Glomerular visceral epithelial cell (primary cell): ENCODE measurements around the gene MTG2.

Experiments used
- DNase-seq: peaks from one replicate; pipeline ENCODE4 v3.0.0-alpha.2; 2016; ENCODE audit errors: extremely low spot score

The MTG2 gene, protein sequence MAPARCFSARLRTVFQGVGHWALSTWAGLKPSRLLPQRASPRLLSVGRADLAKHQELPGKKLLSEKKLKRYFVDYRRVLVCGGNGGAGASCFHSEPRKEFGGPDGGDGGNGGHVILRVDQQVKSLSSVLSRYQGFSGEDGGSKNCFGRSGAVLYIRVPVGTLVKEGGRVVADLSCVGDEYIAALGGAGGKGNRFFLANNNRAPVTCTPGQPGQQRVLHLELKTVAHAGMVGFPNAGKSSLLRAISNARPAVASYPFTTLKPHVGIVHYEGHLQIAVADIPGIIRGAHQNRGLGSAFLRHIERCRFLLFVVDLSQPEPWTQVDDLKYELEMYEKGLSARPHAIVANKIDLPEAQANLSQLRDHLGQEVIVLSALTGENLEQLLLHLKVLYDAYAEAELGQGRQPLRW

DNA sequence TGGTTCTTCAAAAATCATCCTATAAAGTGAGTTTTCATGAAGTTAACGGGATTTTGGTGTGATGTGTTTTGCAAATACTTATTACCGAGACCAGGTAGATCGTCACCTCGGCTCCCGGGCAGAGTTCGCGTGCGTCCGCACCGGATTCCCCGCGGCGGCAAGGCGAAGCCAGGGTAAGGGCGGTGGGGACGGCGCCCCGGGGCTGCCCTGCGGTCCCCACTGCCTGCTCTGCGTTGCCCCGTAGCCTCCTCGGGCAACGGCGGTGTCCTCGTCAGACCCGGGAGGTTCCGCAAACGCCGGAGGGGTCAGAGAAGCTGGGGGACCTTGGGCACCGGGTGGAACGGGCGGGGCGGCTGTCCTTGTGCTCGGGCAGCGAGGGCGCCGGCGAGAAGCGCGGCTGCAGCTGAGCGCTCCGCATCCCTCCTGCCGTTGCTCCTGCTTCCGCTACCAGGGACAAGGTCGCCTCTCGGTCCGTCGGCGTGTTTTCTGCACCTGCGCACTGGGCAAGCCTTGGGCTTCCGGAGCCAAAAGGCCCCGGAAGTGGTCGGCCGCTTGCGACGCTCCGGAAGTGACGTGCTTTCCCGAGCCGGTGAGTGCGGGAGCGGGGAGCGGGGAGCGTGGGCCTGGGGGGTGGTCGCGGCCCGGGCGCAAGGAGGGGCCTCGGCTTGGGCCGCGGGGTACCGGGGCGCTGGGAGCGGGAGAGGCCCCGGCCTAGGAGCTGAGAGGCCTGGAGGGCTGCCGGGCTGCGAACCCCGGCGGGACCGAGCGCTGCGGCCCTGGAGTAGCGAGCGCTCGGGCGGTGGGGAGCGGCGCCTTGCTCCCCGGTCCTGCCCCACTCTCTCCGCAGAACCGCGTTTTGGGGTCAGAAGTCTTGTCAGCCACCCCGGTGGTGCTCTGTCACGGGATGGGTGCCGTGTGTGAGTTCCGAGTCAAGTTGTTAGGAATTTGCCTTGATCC is at the start of gene MTG2:
TSS of gene MTG2 (plus strand) at position 560 of the 957 bp plus-strand sequence. CDS start 10,393 bp downstream, outside the sequence.
- peak; percentile 97 for DNase-seq

- DNase-seq, result no peak
Observed at GRCh38 chr20:62133051-62133845, 49.6 kb upstream of the MTG2 start.

GRCh38 chr20:62133864-62134263 is 49.0 kb upstream of the MTG2 start:
- no peak for DNase-seq

GRCh38 chr20:62134735-62135231 is 48.0 kb upstream of the MTG2 start:
- DNase-seq, result peak; percentile 40

GRCh38 chr20:62135573-62136266 is 47.1 kb upstream of the MTG2 start:
- DNase-seq, result no peak

GRCh38 chr20:62136283-62137091 is 46.3 kb upstream of the MTG2 start:
- DNase-seq, result peak; percentile 72

DNA sequence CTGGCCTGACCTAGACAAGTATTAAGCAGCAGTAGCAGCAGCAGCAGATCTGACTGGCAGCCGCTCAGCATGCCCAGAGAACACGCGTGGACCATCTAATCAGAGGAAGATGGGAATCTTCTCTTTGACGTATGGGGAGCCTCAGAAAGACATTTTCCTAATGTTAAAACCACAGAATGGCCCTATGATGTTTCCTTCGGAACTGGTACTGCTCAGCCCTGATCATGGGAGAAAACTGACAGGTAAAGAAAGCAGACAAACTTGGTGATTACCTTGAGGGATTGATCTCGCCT is 45.8 kb upstream of the MTG2 start:
- DNase-seq, result no peak

- DNase-seq, result no peak
Observed at GRCh38 chr20:62137478-62138203, 45.2 kb upstream of the MTG2 start.

- no peak for DNase-seq
Observed at GRCh38 chr20:62138204-62138543, 44.7 kb upstream of the MTG2 start.

GRCh38 chr20:62138912-62139311 is 43.9 kb upstream of the MTG2 start:
- no peak for DNase-seq

DNA sequence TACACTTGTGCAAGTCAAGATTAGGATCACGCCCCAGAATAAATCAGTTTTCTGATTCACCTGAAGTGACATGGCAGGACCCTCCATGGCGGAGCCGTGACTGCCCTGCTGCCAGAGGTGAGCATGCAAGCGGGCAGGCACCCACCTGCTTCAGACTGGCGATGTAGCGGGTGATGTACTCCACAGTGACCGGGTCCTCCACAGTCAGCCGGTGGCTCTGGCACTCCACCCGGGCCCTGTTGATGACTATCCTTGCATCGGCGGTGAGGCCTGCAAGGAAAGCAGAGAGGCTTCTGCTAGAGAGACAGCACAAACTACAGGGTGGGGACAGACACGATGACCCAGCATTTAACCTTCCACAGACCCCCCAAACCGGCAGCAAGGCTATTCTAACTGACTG is 43.2 kb upstream of the MTG2 start:
- no peak for DNase-seq

GRCh38 chr20:62141043-62141396 is 41.8 kb upstream of the MTG2 start:
- DNase-seq, result no peak

- DNase-seq, result no peak
Observed at GRCh38 chr20:62141397-62142251, 41.2 kb upstream of the MTG2 start.

DNA sequence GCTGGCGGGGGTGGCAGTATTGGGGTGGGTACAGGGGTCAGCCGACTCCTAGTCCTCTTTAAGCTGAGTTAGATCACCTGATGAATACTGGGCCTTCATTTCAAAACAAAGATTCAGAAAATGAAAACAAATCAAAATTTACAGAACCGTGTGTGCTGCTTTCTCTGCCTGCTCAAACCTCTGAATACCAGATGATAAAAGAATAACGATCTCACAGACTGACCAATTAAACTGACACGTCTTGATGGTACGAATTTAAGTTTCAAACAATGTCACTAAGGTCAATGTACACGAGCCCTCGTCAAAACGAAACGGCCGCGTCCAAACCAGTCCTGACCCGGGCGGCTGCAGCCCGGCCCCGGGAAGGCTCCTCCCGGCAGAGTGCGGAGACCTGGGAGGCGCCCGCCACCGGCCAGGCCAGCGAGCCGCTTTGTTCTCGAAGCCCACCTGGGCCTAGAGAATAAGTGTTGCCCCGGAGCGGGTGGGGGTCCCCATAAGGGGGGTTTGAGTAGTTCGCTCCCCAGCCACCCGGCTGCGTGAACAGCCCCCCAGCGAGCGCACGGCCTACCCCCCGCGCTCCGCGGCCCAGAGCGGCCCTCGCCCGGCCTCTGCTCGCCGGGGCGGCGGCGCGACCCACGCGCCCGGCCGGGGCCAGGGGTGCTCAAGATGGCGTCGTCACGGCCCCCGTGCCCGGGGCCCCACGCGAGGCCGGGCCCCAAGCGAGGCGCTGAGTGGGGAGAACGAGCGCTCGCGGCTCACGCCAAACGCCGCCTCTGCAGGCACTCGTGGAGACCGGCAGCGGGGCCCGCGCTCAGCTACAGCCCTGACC is 40.4 kb upstream of the MTG2 start:
- DNase-seq, result no peak

- DNase-seq, result peak; percentile 92
Observed at GRCh38 chr20:62143081-62143956, 39.5 kb upstream of the MTG2 start, which contains the start of the genes PSMA7 and SS18L1. Gene PSMA7 (minus strand): TSS chr20:62143394. CDS start chr20:62143303, 91 bp downstream. Gene SS18L1 (plus strand): TSS chr20:62143769. CDS start chr20:62143821, 52 bp downstream.

GRCh38 chr20:62143957-62144825 is 38.6 kb upstream of the MTG2 start:
- peak; percentile 59 for DNase-seq
